GM18868 (cell line): Measurements from ENCODE around the gene ANKRD49.
"Not testable (repeated sequence)": the region's sequence is repeated elsewhere in the genome, so short reads cannot be mapped to it uniquely, and the experiment has no call there.

Source experiments
- ATAC-seq: cut with Tn5 transposase; IDR thresholded peaks from one replicate; pipeline ENCODE4 v1.9.1; 2021; ENCODE audit warnings: mild to moderate bottlenecking, moderate library complexity; ENCODE audit not compliant: unreplicated experiment

The ANKRD49 gene

DNA sequence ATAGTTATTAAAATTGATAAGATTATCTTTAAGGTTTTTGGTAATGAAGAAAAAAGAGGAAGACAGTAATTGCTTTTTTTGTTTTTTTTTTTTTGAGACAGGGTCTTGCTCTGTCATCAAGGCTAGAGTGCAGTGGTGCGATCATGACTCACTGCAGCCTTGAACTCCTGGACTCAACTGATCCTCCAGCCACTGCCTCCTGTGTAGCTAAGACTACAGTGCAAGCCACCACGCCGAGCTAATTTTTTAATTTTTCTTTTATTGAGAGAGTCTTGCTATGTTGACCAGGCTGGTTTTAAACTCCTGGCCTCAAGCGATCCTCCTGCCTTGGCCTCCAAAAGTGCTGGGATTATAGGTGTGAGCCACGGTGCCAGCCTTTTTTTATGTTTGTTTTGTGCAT is 12.7 kb downstream of the ANKRD49 start:
- not testable (repeated sequence) for ATAC-seq

DNA sequence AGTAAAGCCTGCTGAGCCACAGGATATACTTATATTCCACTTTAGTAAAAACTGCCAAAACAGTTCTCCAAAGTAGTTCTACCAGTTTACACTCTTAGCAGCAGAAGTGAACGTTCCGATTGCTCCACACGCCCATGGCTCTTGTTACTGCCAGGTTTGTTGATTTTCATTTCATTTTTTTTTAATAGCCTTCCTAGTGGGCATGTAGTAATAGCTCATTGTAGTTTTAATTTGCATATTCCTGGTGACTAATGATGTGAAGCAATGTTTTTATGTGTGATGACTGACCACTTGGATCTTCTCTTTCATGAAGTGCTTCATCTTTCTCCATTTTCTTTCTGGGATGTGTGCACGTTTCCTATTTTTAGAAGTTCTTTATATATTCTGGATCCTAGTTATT is 13.7 kb downstream of the ANKRD49 start:
- no peak for ATAC-seq

DNA sequence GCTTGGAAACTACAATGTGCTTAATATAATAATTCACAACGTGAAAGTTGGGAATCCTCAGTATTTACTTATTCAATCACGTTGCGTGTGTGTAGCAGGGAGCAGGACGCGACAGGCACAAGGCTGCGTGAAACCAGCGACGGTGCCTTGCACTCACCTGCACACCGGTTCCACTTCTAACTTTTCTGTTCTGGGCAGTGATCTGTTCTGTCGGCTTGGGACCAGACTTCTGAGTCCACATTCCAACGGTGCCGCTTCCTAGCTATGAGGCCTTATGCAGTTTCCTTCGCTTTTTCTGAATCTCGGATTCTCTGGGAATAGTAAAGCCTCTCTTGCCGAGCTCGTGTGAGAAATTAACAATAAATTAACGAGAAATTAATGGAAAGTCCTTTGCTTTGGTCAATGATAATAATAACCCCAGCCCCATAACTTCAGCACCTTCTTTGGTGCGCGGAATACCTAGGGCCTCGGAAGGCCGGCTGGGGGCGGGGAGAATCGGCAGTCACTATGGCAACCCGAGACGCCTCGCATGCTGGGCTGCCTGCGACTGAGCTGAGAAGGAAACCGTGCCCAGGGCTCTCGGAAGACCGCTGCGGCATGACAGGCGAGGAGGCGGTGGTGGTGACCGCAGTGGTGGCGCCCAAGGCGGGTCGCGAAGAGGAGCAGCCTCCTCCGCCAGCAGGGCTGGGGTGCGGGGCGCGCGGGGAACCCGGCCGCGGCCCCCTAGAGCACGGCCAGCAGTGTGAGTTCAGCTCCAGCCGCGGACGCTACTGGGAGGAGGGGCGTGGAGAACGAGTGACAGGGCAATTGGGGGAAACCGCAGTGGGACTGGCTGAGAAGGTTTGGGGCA is 18.4 kb downstream of the ANKRD49 start, which contains the start of gene C11orf97:
TSS of gene C11orf97 (plus strand) at position 530 of the 850 bp plus-strand sequence. CDS start at position 598, 68 bp downstream.
- ATAC-seq: peak; percentile 72

DNA sequence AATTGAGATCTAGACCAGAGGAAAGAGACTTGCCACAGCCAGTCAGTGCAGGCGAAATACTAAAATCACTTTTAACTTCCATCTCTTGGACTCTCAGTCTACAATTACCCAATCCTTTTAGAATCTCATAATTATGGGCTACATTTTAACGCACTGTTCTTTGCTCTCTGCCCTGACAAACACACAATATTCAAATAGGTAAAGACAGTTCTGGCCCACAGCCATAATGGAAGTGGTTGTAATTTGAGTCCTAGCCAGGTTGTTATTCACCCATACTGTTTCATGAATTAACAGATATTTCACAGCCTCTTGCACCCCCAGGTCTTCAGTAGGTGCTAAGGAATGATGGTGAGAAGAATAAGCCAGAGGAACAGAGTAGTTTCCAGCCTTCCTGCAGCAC is 19.3 kb downstream of the ANKRD49 start:
- peak; percentile 17 for ATAC-seq

DNA sequence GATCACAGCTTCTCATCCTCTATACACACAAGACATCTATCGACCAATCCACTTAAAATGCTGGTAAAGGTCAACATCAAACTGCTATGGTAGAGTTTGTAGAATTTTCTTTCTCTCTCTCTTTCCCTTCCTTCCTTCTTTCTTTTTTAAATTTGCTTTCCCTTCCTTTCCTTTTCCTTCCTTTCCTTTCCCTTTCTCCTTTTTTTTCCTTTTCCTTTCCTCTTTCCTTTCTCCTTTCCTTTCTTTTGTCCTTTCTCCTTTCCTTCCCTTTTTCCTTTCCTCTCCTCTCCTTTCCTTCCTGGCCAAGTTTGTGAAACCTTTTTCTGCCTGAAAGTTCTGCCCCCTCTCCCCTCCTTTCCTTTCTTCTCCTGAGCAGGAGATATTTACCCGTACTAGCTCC is 21.6 kb downstream of the ANKRD49 start:
- no peak for ATAC-seq

DNA sequence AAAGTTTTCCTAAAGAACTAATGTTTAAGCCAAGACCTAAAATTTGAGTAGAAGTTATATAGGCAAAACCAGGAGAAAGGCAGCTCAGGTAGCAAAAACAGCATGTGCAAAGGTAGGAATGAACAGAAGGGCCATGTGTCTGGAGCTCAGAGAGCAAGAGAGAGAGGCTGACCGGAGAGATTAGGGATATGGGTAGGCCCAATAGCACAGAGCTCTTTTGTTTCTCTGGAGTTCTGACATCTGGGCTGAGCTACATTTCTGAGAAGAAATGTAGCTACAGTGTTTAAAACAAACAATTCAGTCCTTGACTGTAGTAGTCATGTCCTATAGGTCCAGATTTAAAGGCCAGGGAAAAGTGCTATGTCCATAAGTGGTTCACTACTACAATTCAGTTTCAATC is 22.9 kb downstream of the ANKRD49 start:
- ATAC-seq: no peak

DNA sequence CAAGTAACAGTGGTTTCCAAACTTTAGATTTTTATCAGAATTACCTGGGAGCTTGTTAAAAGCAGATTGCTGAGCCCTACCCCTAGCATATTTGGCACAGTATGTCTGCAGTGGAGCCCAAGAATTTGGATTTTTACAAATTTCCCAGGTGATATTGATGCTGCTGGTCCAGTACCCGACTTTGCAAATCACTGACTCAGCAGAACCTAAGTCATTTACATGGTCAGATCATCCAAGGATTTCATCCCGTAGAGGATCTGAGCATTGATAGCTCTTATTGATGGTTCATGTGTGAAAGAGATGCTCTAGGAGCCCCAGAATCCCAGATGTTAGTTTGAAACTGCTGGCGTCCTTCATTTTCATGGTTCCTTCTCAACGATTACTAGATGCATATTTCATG is 24.5 kb downstream of the ANKRD49 start:
- ATAC-seq: no peak

DNA sequence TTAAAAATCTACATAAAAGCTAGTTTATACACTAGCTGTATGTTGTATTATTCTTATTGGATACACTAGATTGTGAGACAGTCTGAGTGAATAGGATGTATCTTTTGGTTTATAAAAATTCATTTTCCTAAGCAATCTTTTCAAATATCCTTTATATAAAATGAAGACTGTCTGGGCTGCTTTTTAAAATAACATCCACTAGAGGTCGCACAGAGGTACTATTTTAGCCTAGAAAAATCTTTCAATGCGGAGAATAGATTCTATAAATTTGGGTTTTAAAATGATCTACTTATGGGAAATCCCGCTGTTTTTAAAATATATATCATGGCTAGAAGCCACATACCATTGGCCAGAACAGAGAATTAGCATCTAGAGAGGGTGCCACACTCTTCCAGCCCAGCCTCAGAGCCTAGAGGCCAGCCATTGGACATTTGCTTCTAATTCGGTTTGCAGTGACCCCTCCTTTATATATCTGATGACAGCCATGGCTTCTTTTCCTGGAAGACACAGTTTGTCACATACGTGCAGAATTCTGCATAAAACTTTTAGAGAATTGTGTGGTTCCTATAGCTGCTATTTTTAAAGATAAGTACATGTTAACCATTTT is 25.8 kb downstream of the ANKRD49 start:
- ATAC-seq: peak; percentile 53

DNA sequence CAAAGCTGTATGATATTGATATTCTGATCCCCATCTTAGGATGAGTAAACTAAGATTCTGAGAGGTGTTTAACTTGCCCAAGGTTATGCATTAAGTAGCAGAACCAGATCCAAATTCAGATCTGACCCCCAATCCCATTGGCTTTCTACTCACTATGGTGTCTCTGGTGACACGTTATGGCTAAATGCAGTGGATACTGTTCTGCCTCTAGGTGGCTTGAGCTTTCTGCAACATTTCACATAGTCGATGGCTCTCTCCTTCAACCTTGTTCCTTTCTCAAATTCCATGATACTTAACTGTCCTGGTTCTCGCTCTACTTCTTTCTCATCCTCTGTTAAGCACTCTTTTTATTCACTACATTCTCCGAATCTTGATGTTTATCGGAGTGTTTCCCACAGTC is 27.9 kb downstream of the ANKRD49 start:
- ATAC-seq: peak; percentile 76

DNA sequence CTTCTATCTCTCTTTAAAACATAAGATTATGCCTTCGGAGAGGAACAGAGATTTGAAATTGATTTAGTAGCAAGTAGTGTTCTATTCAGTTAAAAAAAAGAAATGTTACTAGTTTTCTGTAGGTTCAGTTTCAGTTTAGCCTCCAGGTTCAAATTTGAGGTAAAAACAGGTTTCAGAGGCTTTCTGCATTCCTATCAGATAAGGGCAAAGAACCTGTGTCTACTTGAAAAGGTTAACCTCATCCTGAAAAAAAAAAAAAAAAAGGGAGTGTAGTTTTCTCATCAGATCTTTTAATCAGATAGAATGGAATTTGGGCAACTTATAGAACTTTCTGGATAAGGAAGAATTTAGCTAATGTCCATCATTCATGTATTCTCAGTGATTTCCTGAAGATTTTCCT is 30.6 kb downstream of the ANKRD49 start:
- ATAC-seq: no peak

DNA sequence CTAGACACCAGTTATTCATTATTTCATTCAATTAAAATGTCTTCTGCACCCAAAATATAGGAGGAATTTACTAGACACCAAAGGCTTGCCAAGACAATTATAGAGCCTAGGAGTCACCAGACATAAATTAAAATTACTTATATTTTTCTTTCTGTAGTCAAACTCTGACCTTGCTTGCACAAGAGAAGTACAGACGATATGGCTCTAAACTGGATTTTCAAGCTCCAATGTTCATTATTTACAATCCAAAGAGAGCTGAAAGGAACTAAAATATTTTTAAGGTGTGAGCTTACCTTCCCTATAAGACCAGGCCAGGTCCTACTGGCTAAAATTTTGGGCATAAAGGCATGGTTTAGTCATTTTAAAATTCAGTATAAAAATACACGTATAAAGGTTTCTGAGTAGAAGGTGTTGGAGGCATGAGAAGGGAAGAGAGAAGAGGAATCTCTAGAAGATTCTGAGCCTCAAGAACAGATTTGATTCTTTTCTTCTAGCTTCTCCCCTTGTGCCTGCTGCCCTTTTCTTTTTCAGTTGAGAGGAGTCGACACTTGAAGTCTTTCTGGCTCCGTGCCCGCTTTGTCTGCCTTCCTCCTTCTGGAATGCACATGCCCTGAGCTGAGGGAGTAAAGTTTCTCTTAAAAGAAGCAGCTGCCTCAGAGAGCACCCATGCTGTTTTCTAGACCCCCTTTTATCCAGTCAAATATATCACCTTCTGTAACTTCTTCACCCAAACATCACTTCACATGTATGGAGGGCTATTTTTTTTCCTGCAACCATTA is 32.0 kb downstream of the ANKRD49 start:
- no peak for ATAC-seq

DNA sequence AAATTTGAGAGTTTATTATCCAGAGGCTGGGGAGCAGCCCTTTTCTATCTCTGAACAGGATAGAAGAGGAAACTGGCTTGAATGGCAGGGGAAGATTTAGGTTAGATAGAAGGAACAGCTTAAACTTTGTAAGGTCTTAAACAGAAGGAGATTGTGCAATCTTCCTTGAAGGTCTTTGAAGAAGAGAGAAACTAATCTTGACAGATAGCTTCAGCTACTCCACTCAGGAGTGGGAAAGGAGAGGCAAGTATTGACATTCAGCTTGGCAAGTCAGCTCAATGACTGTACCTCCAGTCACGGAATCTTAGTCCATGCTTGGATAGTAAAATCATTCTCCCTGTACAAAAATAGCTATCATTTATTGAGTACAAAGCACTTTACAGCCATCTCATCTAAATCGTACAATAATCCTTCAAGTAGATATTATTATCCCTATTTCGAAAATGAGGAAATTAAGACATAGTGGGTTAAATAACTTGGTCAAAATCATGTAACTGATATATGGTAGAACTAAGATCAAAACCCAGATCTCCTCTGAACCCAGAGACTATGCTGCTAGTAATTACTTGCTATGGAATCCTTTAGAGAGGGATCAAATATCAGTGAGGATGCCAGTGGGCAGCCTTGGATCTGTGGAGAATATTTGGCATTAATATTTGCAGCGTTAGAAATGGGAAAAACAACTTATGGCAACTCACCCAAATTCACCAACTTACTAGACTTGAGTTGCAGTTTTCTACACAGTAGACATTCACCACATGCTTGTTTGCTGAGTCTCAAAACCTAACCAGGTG is 33.1 kb downstream of the ANKRD49 start:
- ATAC-seq: no peak

DNA sequence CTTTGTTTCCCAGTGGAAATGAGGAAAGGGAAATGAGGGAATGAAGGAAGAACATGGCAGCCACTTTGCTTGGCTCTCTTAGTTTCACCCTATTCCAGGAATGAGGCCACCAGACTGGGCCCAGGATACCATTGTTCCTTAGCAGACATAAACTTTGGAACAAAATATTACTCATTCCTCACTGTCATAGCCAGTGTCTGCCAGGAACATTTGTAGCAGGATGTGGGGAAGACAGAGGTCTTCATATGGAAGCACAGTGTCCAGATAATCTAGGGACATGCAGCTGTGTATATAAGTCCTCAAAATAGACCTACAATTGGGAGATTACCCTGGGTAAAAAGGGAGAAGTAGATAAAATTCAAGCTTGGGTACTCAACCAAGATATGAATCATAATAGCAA is 34.8 kb downstream of the ANKRD49 start:
- ATAC-seq: no peak

DNA sequence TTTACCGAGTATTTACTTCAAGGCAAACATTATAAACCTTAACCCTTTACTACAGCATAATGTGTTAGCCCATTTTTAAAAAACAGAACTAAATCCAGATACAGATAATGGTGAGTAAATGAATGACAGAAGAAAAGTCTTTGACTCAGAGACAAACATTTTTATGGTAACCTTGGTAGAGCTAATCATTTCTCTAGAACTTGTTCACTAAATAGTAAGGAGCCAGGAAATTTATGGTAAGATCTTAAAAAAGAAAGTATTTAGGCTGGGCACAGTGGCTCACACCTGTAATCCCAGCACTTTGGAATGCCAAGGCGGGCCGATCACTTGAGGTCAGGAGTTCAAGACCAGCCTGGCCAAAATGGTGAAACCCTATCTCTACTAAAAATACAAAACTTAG is 38.4 kb downstream of the ANKRD49 start:
- ATAC-seq: no peak

DNA sequence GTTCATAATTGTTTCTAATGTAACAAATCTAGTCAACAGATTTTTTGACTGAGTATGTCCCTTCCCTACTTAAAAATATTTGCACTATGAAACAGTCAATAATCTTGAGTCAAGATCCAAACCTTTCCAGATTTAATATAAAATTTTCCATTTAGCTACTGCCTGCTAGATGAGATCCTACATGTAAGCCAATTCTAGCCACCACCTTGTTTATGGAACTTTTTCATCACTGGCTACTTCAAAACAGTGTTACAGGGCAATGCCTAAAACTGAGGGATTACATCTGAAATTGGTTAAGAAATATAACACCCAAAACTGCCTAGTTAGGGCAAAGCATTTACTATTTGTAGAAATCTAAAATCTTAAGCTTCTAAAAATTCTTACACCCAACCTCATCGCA is 39.4 kb downstream of the ANKRD49 start:
- no peak for ATAC-seq

DNA sequence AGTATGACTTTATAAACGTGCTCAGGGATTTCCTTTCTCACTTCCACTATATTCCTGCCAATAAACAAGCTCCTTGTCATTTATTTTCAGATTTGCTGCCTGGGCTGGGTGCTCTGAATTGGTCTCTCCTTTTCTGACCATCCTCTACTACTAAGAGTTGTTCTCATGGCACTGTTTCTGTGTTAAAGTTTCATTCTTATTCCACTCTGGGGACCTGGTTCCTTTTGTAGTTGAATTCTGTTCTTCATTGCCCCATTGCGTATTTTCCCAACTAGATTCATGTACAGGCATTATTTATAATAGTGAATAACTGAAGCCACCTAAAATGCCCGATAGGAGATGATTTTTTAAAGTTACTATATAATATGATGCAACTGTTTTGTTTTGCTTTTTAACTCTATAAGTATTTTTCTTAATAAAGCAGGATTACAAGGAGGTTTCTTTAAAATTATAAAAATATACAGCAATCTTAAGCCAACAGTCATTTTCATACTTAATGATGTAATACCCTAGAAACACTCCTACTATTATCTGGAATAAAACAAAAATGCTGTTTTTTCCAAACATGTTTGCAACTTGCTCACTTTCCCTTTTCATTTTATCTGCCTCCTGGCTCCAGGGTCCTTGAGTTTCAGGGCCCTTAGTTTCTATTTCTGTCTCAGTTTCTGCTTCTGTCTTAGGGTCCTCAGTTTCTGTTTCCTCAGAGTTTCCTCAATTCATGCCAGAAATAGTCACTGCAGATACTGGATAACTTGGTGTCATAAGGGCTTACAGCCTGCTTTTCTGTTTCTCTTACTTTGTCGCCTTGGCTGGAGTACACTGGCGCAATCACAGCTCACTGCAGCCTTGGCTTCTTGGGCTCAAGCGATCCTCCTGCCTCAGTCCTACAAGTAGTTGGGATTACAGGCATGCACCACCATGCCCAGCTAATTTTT is 40.2 kb downstream of the ANKRD49 start:
- ATAC-seq: no peak

DNA sequence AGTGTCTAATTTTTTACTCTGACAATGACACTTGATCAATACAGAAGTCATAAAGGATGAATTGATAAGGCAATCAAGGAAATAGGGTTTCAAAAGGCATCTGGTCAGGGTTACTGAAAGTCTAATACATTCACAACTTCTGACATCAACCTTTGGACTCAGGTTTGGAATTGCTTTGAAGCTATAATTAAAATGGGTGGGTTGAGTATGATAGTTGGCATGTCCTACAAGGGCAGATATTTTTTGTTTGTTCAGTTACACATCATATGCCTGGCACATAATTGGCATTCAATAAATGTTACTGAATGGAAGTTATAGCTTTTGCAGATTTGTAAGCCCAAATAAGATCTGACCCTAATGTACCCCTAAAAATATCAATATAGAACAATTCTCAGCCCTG is 42.6 kb downstream of the ANKRD49 start:
- ATAC-seq: no peak

DNA sequence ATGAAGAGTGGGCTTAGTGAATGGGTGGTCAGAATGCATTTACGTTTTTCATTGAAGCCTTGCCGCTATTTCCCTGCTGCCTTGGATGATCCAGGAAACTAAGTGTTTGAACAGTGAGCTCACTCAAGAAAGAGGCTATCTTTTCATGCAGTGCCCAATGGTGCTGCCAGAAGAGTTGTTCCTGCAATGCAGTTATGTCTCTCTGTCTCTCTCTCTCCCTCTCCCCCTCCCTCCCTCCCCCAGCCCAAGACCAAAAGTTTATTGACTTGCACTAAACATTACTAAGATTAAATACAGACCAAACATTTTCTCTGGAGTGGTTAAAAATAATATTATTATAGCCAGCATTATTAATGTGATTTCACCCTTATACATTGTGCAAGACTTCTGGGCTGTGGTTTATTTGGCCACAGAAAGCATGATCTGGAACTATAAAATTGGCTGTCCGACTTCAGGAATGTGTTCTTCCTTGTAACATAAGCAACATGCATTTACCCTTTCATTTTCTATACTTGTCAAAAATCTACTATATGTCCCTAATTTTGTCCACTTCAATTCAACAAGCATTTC is 43.3 kb downstream of the ANKRD49 start:
- ATAC-seq: no peak

DNA sequence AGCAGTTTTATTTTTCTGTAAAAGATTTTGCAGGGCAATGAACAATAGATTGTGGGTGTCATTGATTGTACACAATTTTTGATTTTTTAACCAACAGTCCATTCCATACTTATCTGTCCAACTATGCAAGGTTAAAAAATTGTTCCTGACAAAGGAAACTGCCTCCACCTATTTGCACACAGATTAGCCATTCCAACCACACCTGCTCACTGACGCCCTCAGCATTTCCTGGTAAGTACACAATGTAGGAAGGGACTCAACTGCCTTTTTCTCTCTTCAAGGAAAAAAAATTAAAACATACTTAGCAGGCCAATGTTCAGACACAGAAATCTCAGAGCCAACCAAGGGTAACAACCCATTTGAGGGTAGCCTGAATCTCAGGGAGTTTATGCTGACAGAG is 45.6 kb downstream of the ANKRD49 start:
- no peak for ATAC-seq
